Activated naive CD8-positive, alpha-beta T cell treated with anti-CD3 and anti-CD28 coated beads, Interleukin-2, amount 50 U/mL, for 24 hours (primary cell): ENCODE measurements around the gene DNAJB14.
A peak's percentile ranks its signal among the peaks of the same experiment; 100 is the strongest.

ENCODE experiments used
- ATAC-seq: fragments of 150-1000 bp; cut with Tn5 transposase; one replicate; pipeline ENCODE4 v1.10.0; 2021
- DNase-seq: peaks from one replicate; pipeline ENCODE4 v3.0.0; 2021
- H3K27ac Mint-ChIP-seq: one replicate; pipeline ENCODE4 v1.8.0; 2021; ENCODE audit warnings: mild to moderate bottlenecking, mixed read lengths
- H3K27me3 Mint-ChIP-seq: one replicate; pipeline ENCODE4 v1.8.0; 2021; ENCODE audit warnings: mixed read lengths
- H3K36me3 Mint-ChIP-seq: one replicate; pipeline ENCODE4 v1.8.0; 2021; ENCODE audit warnings: low read depth, mixed read lengths
- H3K4me1 Mint-ChIP-seq: one replicate; pipeline ENCODE4 v1.8.0; 2021; ENCODE audit warnings: mixed read lengths
- H3K4me3 Mint-ChIP-seq: one replicate; pipeline ENCODE4 v1.8.0; 2021; ENCODE audit warnings: mild to moderate bottlenecking, moderate library complexity, mixed read lengths
- H3K9me3 Mint-ChIP-seq: one replicate; pipeline ENCODE4 v1.8.0; 2021; ENCODE audit warnings: mixed read lengths

DNAJB14 gene

GRCh38 chr4:99950913-99951254, 4.5 kb upstream of the DNAJB14 start:
- ATAC-seq (no peak), DNase-seq (no peak)
- Mint-ChIP-seq H3K9me3 (peaks cover 3% of the 10 kb centered on the region), H3K36me3 (peaks cover 1% of the 10 kb centered on the region), H3K4me3 (no peak overlapping the region), H3K27ac (no peak overlapping the region), H3K27me3 (no peaks in the 10 kb centered on the region), H3K4me1 (peaks cover 20% of the 10 kb centered on the region)

GRCh38 chr4:99949999-99950912, 3.8 kb upstream of the DNAJB14 start, which contains the start of gene H2AZ1:
Gene H2AZ1, minus strand, starts transcription at chr4:99950275. Its CDS starts 105 bp downstream, at chr4:99950170.
- DNase-seq: peak; percentile 96
- Mint-ChIP-seq H3K4me3 (no peak within 1 kb of the TSS), H3K27me3 (no peaks in the 10 kb centered on the region), H3K9me3 (no peaks in the 10 kb centered on the region), H3K4me1 (peaks cover 26% of the 10 kb centered on the region), H3K36me3 (peaks cover 4% of the 10 kb centered on the region), H3K27ac (no peak within 1 kb of the TSS)
- peak; percentile 81 for ATAC-seq

- DNase-seq (peak; percentile 90), ATAC-seq (peak; percentile 59)
- H3K9me3 Mint-ChIP-seq: no peaks in the 10 kb centered on the region
- peaks cover 9% of the 10 kb centered on the region for H3K36me3 Mint-ChIP-seq
- no peaks in the 10 kb centered on the region for H3K27me3 Mint-ChIP-seq
- H3K27ac Mint-ChIP-seq: no peak overlapping the region
- peaks cover 35% of the 10 kb centered on the region for H3K4me1 Mint-ChIP-seq
- no peak overlapping the region for H3K4me3 Mint-ChIP-seq
These were observed 2.9 kb upstream of the DNAJB14 start for GRCh38 chr4:99949034-99949998.

GRCh38 chr4:99947608-99948007, 1.2 kb upstream of the DNAJB14 start:
- H3K9me3 Mint-ChIP-seq: peaks cover 3% of the 10 kb centered on the region
- no peaks in the 10 kb centered on the region for H3K27me3 Mint-ChIP-seq
- peaks cover 52% of the 10 kb centered on the region for H3K4me1 Mint-ChIP-seq
- H3K27ac Mint-ChIP-seq: peak overlapping the region; percentile 92
- H3K4me3 Mint-ChIP-seq: no peak overlapping the region
- no peak for DNase-seq
- peaks cover 26% of the 10 kb centered on the region for H3K36me3 Mint-ChIP-seq
- no peak for ATAC-seq

- DNase-seq (no peak), ATAC-seq (no peak)
- H3K27me3 Mint-ChIP-seq: no peaks in the 10 kb centered on the region
- H3K4me1 Mint-ChIP-seq: peaks cover 55% of the 10 kb centered on the region
- peaks cover 3% of the 10 kb centered on the region for H3K9me3 Mint-ChIP-seq
- peak overlapping the region; percentile 92 for H3K27ac Mint-ChIP-seq
- peaks cover 30% of the 10 kb centered on the region for H3K36me3 Mint-ChIP-seq
- no peak overlapping the region for H3K4me3 Mint-ChIP-seq
These were observed 766 bp upstream of the DNAJB14 start for GRCh38 chr4:99947190-99947578.

GRCh38 chr4:99945718-99946355, 581 bp downstream of the DNAJB14 start:
- H3K27ac Mint-ChIP-seq: peak overlapping the region; percentile 91
- H3K9me3 Mint-ChIP-seq: peaks cover 3% of the 10 kb centered on the region
- peaks cover 59% of the 10 kb centered on the region for H3K4me1 Mint-ChIP-seq
- DNase-seq (peak; percentile 39), ATAC-seq (no peak)
- no peaks in the 10 kb centered on the region for H3K27me3 Mint-ChIP-seq
- peak overlapping the region; percentile 98 for H3K4me3 Mint-ChIP-seq
- H3K36me3 Mint-ChIP-seq: peaks cover 37% of the 10 kb centered on the region

- no peaks in the 10 kb centered on the region for H3K27me3 Mint-ChIP-seq
- H3K4me1 Mint-ChIP-seq: peaks cover 64% of the 10 kb centered on the region
- H3K27ac Mint-ChIP-seq: peak overlapping the region; percentile 46
- H3K36me3 Mint-ChIP-seq: peaks cover 41% of the 10 kb centered on the region
- DNase-seq (no peak), ATAC-seq (no peak)
- H3K9me3 Mint-ChIP-seq: peaks cover 3% of the 10 kb centered on the region
- H3K4me3 Mint-ChIP-seq: peak overlapping the region; percentile 98
These were observed 2.4 kb downstream of the DNAJB14 start for GRCh38 chr4:99943904-99944437.

- peaks cover 65% of the 10 kb centered on the region for H3K36me3 Mint-ChIP-seq
- peaks cover 42% of the 10 kb centered on the region for H3K4me1 Mint-ChIP-seq
- no peak for ATAC-seq
- H3K27me3 Mint-ChIP-seq: no peaks in the 10 kb centered on the region
- peaks cover 14% of the 10 kb centered on the region for H3K9me3 Mint-ChIP-seq
- peak overlapping the region; percentile 28 for H3K27ac Mint-ChIP-seq
- H3K4me3 Mint-ChIP-seq: no peak overlapping the region
- DNase-seq: no peak
These were observed 8.1 kb downstream of the DNAJB14 start for GRCh38 chr4:99938243-99938753.

- ATAC-seq (no peak), DNase-seq (no peak)
- Mint-ChIP-seq H3K36me3 (peaks cover 61% of the 10 kb centered on the region), H3K27ac (no peak overlapping the region), H3K9me3 (peaks cover 11% of the 10 kb centered on the region), H3K27me3 (no peaks in the 10 kb centered on the region), H3K4me1 (peaks cover 38% of the 10 kb centered on the region), H3K4me3 (no peak overlapping the region)
These were observed 11.5 kb downstream of the DNAJB14 start for GRCh38 chr4:99934891-99935290.

- Mint-ChIP-seq H3K27me3 (no peaks in the 10 kb centered on the region), H3K9me3 (no peaks in the 10 kb centered on the region), H3K4me3 (no peak overlapping the region), H3K36me3 (peaks cover 31% of the 10 kb centered on the region), H3K4me1 (peaks cover 19% of the 10 kb centered on the region), H3K27ac (no peak overlapping the region)
- DNase-seq: no peak
- ATAC-seq: no peak
These were observed 18.9 kb downstream of the DNAJB14 start for GRCh38 chr4:99927566-99927965.

- H3K27me3 Mint-ChIP-seq: no peaks in the 10 kb centered on the region
- H3K9me3 Mint-ChIP-seq: peaks cover 8% of the 10 kb centered on the region
- H3K4me3 Mint-ChIP-seq: no peak overlapping the region
- DNase-seq: no peak
- no peak overlapping the region for H3K27ac Mint-ChIP-seq
- peaks cover 52% of the 10 kb centered on the region for H3K36me3 Mint-ChIP-seq
- no peak for ATAC-seq
- H3K4me1 Mint-ChIP-seq: peaks cover 13% of the 10 kb centered on the region
These were observed 25.2 kb downstream of the DNAJB14 start for GRCh38 chr4:99921174-99921573.

GRCh38 chr4:99918656-99919055, 27.8 kb downstream of the DNAJB14 start:
- H3K27me3 Mint-ChIP-seq: no peaks in the 10 kb centered on the region
- DNase-seq (no peak), ATAC-seq (no peak)
- H3K9me3 Mint-ChIP-seq: peaks cover 8% of the 10 kb centered on the region
- H3K4me1 Mint-ChIP-seq: peaks cover 9% of the 10 kb centered on the region
- H3K27ac Mint-ChIP-seq: no peak overlapping the region
- no peak overlapping the region for H3K4me3 Mint-ChIP-seq
- peaks cover 61% of the 10 kb centered on the region for H3K36me3 Mint-ChIP-seq

GRCh38 chr4:99917575-99917974, 28.8 kb downstream of the DNAJB14 start:
- no peak for ATAC-seq
- no peak for DNase-seq
- Mint-ChIP-seq H3K27ac (no peak overlapping the region), H3K9me3 (peaks cover 8% of the 10 kb centered on the region), H3K36me3 (peaks cover 62% of the 10 kb centered on the region), H3K27me3 (no peaks in the 10 kb centered on the region), H3K4me1 (peaks cover 9% of the 10 kb centered on the region), H3K4me3 (no peak overlapping the region)

GRCh38 chr4:99915449-99915848, 31.0 kb downstream of the DNAJB14 start:
- no peak for ATAC-seq
- Mint-ChIP-seq H3K9me3 (peaks cover 8% of the 10 kb centered on the region), H3K27ac (no peak overlapping the region), H3K4me1 (no peaks in the 10 kb centered on the region), H3K36me3 (peaks cover 54% of the 10 kb centered on the region), H3K4me3 (no peak overlapping the region), H3K27me3 (no peaks in the 10 kb centered on the region)
- no peak for DNase-seq
